Panc1 (cell line): ENCODE measurements around the gene PPFIA1. TPM values are rescaled to one million over a fixed set of nuclear protein-coding genes. Genes with fewer than 3 reads are reported as not detected.
"Not testable (repeated sequence)": the region's sequence is repeated elsewhere in the genome, so short reads cannot be mapped to it uniquely, and the experiment has no call there.

ENCODE experiments used
- ATAC-seq: fragments of 200-7000 bp; cut with Tn5 transposase; 2 replicates; pipeline ENCODE4 v1.9.1; 2020; ENCODE audit warnings: mild to moderate bottlenecking, moderate library complexity
- BruUV-seq: library from RNA; stranded (reverse); fragments of 400-500 nt; replicated peaks from 2 replicates; lab custom pipeline; 2021; lab: Mats Ljungman, UMichigan
- CTCF ChIA-PET: fragments of 300-600 bp; sonication (Branson Sonifier 250); formaldehyde crosslinking; loops from one replicate; lab custom pipeline; 2022; ENCODE audit warnings: antibody characterized with exemption; lab: Charles Lee
- POLR2A ChIA-PET: fragments of 300-600 bp; sonication (Branson Sonifier 250); formaldehyde crosslinking; loops from one replicate; lab custom pipeline; 2022; ENCODE audit warnings: antibody characterized with exemption; lab: Charles Lee
- DNase-seq: peaks from one replicate; pipeline ENCODE4 v3.0.0-alpha.2; 2010; ENCODE audit warnings: low read depth, low spot score
- H3K27ac ChIP-seq: 2 replicates; pipeline ENCODE4 v1.5.1; 2011; ENCODE audit warnings: mild to moderate bottlenecking, low read length, inconsistent platforms
- H3K27me3 ChIP-seq: fragments of 200-500 bp; sonication (Bioruptor generic); 2 replicates; pipeline ENCODE4 v1.6.0; 2014; ENCODE audit warnings: low read length, inconsistent platforms; ENCODE audit not compliant: control insufficient read depth, insufficient read depth
- H3K36me3 ChIP-seq: fragments of 200-500 bp; sonication (Bioruptor generic); 2 replicates; pipeline ENCODE4 v1.5.1; 2014; ENCODE audit warnings: inconsistent platforms, mild to moderate bottlenecking, low read length, moderate library complexity; ENCODE audit not compliant: control insufficient read depth, insufficient read depth
- H3K4me1 ChIP-seq: 2 replicates; pipeline ENCODE4 v1.5.1; 2011; ENCODE audit warnings: inconsistent platforms, mild to moderate bottlenecking, low read length, moderate library complexity; ENCODE audit not compliant: control insufficient read depth, insufficient read depth
- H3K4me3 ChIP-seq, 2 experiments: 2 replicates each; pipeline ENCODE4 v1.5.1; 2011 to 2012; ENCODE audit warnings: low read depth in 2 of 2, low read length in 2 of 2, mild to moderate bottlenecking in 2 of 2, inconsistent platforms in 1 of 2, moderate library complexity in 1 of 2
- H3K9me3 ChIP-seq: fragments of 200-500 bp; sonication (Bioruptor generic); 2 replicates; pipeline ENCODE4 v1.5.1; 2014; ENCODE audit warnings: low read depth, mild to moderate bottlenecking, inconsistent platforms, low read length, moderate library complexity; ENCODE audit not compliant: control insufficient read depth, insufficient read depth
- CTCF ChIP-seq: fragments of 450-650 bp; IDR thresholded peaks from 2 replicates; pipeline ENCODE4 v1.5.1; 2017; ENCODE audit warnings: mild to moderate bottlenecking
- POLR2AphosphoS5 ChIP-seq: IDR thresholded peaks from 2 replicates; pipeline ENCODE4 v1.6.1; 2012; ENCODE audit warnings: mild to moderate bottlenecking, low read depth, low read length, moderate library complexity
- REST ChIP-seq, 2 experiments: IDR thresholded peaks; 2 replicates each; pipeline ENCODE4 v1.6.1; 2011 to 2012; ENCODE audit warnings: low read depth in 2 of 2, control low read depth in 1 of 2, low read length in 1 of 2, mild to moderate bottlenecking in 1 of 2, moderate library complexity in 1 of 2; ENCODE audit not compliant: insufficient read depth in 1 of 2
- SIN3A ChIP-seq: IDR thresholded peaks from 2 replicates; pipeline ENCODE4 v1.6.1; 2012; ENCODE audit warnings: low read depth, mild to moderate bottlenecking, low read length, moderate library complexity, borderline replicate concordance; ENCODE audit not compliant: insufficient read depth
- TCF7L2 ChIP-seq: IDR thresholded peaks from 2 replicates; pipeline ENCODE4 v1.6.1; 2011; ENCODE audit warnings: mild to moderate bottlenecking, low read depth, low read length, inconsistent platforms
- in situ Hi-C: cut with HindIII; loops from 2 replicates; pipeline ENCODE4 v1.10.0; 2016; ENCODE audit warnings: low sequenced_read_pairs, low pct_unique_long_range_greater_than_20kb
- intact Hi-C: fragments of 100-400 bp; cut with micrococcal nuclease; formaldehyde crosslinking; loops from one replicate; pipeline ENCODE4 v1.10.0; 2022; ENCODE audit not compliant: unreplicated experiment
- total RNA-seq: library from RNA; stranded (reverse); gene quantifications from one replicate; pipeline ENCODE4 v1.2.1, GENCODE V29; 2021; ENCODE audit not compliant: unreplicated experiment

Gene PPFIA1
- total RNA-seq, 1 experiment from 2014 or later: 101 TPM

- ATAC-seq (no peak), DNase-seq (no peak)
- H3K27ac ChIP-seq: no peak overlapping the region
- H3K9me3 ChIP-seq: no peaks in the 10 kb centered on the region
- H3K4me3 ChIP-seq: no peak overlapping the region
- peaks cover 4% of the 10 kb centered on the region; the same call in 1 of the 2 replicates for H3K4me1 ChIP-seq
- BruUV-seq: no TSS peak
- in situ Hi-C loops: no loop called here
- H3K27me3 ChIP-seq: no peaks in the 10 kb centered on the region
- ChIA-PET POLR2A (no interaction called here), CTCF (interaction anchor here (0.7 kb wide), 1 partner anchor 324 kb away, joined by 7 read pairs; no protein-coding TSS in a partner anchor)
- H3K36me3 ChIP-seq: no peaks in the 10 kb centered on the region
- TF ChIP-seq REST (IDR thresholded peaks at IDR 0.05; ENCODE audit: insufficient read depth in 1 of 2, low read depth in 2 of 2, low read length in 1 of 2) (no peak), CTCF (no peak), TCF7L2 (no peak), POLR2AphosphoS5 (no peak), SIN3A (no peak)
- intact Hi-C loops: no loop called here
These were observed 17.6 kb upstream of the PPFIA1 start for GRCh38 chr11:70252844-70253243.

- POLR2A ChIA-PET: interaction anchor here (0.6 kb wide), 1 partner anchor 32 kb away, joined by 6 read pairs; no protein-coding TSS in a partner anchor
- no TSS peak for BruUV-seq
- no peak overlapping the region for H3K4me3 ChIP-seq
- no peaks in the 10 kb centered on the region for H3K9me3 ChIP-seq
- CTCF ChIA-PET: no interaction called here
- no peak for DNase-seq
- no peak for ATAC-seq
- in situ Hi-C loops: no loop called here
- no peak overlapping the region for H3K27ac ChIP-seq
- H3K36me3 ChIP-seq: no peaks in the 10 kb centered on the region
- intact Hi-C loops: no loop called here
- no peaks in the 10 kb centered on the region for H3K27me3 ChIP-seq
- H3K4me1 ChIP-seq: no peaks in the 10 kb centered on the region
- TF ChIP-seq REST (IDR thresholded peaks at IDR 0.05; ENCODE audit: insufficient read depth in 1 of 2, low read depth in 2 of 2, low read length in 1 of 2): no peak
- no peak for TF ChIP-seq POLR2AphosphoS5
These were observed 14.9 kb upstream of the PPFIA1 start for GRCh38 chr11:70255477-70256116.

GRCh38 chr11:70259077-70259476, 11.4 kb upstream of the PPFIA1 start:
- H3K4me1 ChIP-seq, BruUV-seq, H3K9me3 ChIP-seq, POLR2A ChIA-PET, DNase-seq, in situ Hi-C loops, H3K4me3 ChIP-seq, ATAC-seq, H3K27me3 ChIP-seq, H3K36me3 ChIP-seq, H3K27ac ChIP-seq, intact Hi-C loops: not testable (repeated sequence)
- CTCF ChIA-PET: interaction anchor here (0.7 kb wide), 1 partner anchor 27 kb away, joined by 10 read pairs; no protein-coding TSS in a partner anchor
